CD14-positive monocyte (primary cell): Measurements from ENCODE around the gene ADH5. TPM values are rescaled to one million over a fixed set of nuclear protein-coding genes. Genes with fewer than 3 reads are reported as not detected.
A peak's percentile ranks its signal among the peaks of the same experiment; 100 is the strongest.

ENCODE experiments used
- DNase-seq, 3 donors: peaks; one replicate each; pipeline ENCODE4 v3.0.0-alpha.2; 2011 to 2022
- H2AFZ ChIP-seq: 2 replicates; pipeline ENCODE4 v1.6.0; 2012; ENCODE audit warnings: mild to moderate bottlenecking, low read depth, low read length, inconsistent platforms; ENCODE audit not compliant: insufficient read depth, poor library complexity, severe bottlenecking
- H3K27ac ChIP-seq, 2 donors: 1 replicate in 1 of 2; 2 replicates in 1 of 2; pipeline ENCODE4 v1.5.1; 2012 to 2013; ENCODE audit warnings: low read length in 2 of 2, control low read depth in 1 of 2, inconsistent platforms in 1 of 2, low read depth in 1 of 2, mild to moderate bottlenecking in 1 of 2
- H3K27me3 ChIP-seq, 2 donors: one replicate each; pipeline versions ENCODE4 v1.6.0 to v1.6.1; 2011 to 2013; ENCODE audit warnings: low read length in 2 of 2; ENCODE audit not compliant: control insufficient read depth in 2 of 2, insufficient read depth in 2 of 2
- H3K36me3 ChIP-seq, 2 donors: replicated peaks in 1 of 2; 1 replicate in 1 of 2; 2 replicates in 1 of 2; pipeline versions ENCODE4 v1.5.1 to v1.6.1; 2012 to 2013; ENCODE audit warnings: low read length in 2 of 2, control low read depth in 1 of 2, inconsistent platforms in 1 of 2, mild to moderate bottlenecking in 1 of 2; ENCODE audit not compliant: insufficient read depth in 2 of 2, control insufficient read depth in 1 of 2
- H3K4me1 ChIP-seq, 2 donors: 1 replicate in 1 of 2; 2 replicates in 1 of 2; pipeline versions ENCODE4 v1.5.1 to v1.6.1; 2012 to 2013; ENCODE audit warnings: low read length in 2 of 2, control low read depth in 1 of 2, inconsistent platforms in 1 of 2, mild to moderate bottlenecking in 1 of 2, moderate library complexity in 1 of 2; ENCODE audit not compliant: insufficient read depth in 2 of 2, control insufficient read depth in 1 of 2
- H3K4me2 ChIP-seq: replicated peaks from 2 replicates; pipeline ENCODE3; 2012; ENCODE audit warnings: low read length, moderate library complexity, mild to moderate bottlenecking; ENCODE audit not compliant: poor library complexity, severe bottlenecking; ENCODE audit errors: extremely low read depth
- H3K4me3 ChIP-seq, 3 experiments: fragments of 200-600 bp in 1 of 3; sonication (generic) in 1 of 3; replicated peaks in 1 of 3; 1 replicate in 2 of 3; 2 replicates in 1 of 3; pipeline ENCODE4 v1.5.1; 2011 to 2013; ENCODE audit warnings: low read length in 3 of 3, mild to moderate bottlenecking in 3 of 3, control low read depth in 2 of 3, low read depth in 2 of 3, inconsistent platforms in 1 of 3, moderate library complexity in 1 of 3
- H3K79me2 ChIP-seq: 2 replicates; pipeline ENCODE4 v1.6.0; 2012; ENCODE audit warnings: mild to moderate bottlenecking, control low read depth, inconsistent platforms, low read length, moderate library complexity; ENCODE audit not compliant: insufficient read depth
- H3K9ac ChIP-seq: 2 replicates; pipeline ENCODE4 v1.6.0; 2017; ENCODE audit warnings: low read length, mild to moderate bottlenecking; ENCODE audit not compliant: insufficient read depth, poor library complexity, severe bottlenecking
- H3K9me3 ChIP-seq, 2 donors: replicated peaks in 1 of 2; 1 replicate in 1 of 2; 2 replicates in 1 of 2; pipeline versions ENCODE4 v1.5.1 to v1.6.1; 2012 to 2013; ENCODE audit warnings: low read length in 2 of 2, control low read depth in 1 of 2; ENCODE audit not compliant: control insufficient read depth in 1 of 2, insufficient read depth in 1 of 2
- H4K20me1 ChIP-seq: 2 replicates; pipeline ENCODE4 v1.6.0; 2012; ENCODE audit warnings: mild to moderate bottlenecking, low read length, control low read depth, moderate library complexity; ENCODE audit not compliant: insufficient read depth
- H3K27ac Mint-ChIP-seq, 7 donors: one replicate each; pipeline ENCODE4 v1.8.0; 2020; ENCODE audit warnings: mild to moderate bottlenecking in 7 of 7, mixed read lengths in 7 of 7, moderate library complexity in 6 of 7, inconsistent platforms in 2 of 7
- H3K27me3 Mint-ChIP-seq, 3 donors: one replicate each; pipeline ENCODE4 v1.8.0; 2021 to 2022; ENCODE audit warnings: low read depth in 3 of 3, mild to moderate bottlenecking in 3 of 3, mixed read lengths in 3 of 3, moderate library complexity in 3 of 3, inconsistent platforms in 1 of 3
- H3K36me3 Mint-ChIP-seq, 2 donors: one replicate each; pipeline ENCODE4 v1.8.0; 2020; ENCODE audit warnings: mixed read lengths in 2 of 2, inconsistent platforms in 1 of 2, mild to moderate bottlenecking in 1 of 2
- H3K4me1 Mint-ChIP-seq: one replicate; pipeline ENCODE4 v1.8.0; 2020; ENCODE audit warnings: mild to moderate bottlenecking, mixed read lengths
- H3K4me3 Mint-ChIP-seq, 2 donors: one replicate each; pipeline ENCODE4 v1.8.0; 2020; ENCODE audit warnings: mild to moderate bottlenecking in 2 of 2, mixed read lengths in 2 of 2, moderate library complexity in 1 of 2
- H3K9me3 Mint-ChIP-seq, 7 donors: one replicate each; pipeline ENCODE4 v1.8.0; 2020 to 2022; ENCODE audit warnings: mixed read lengths in 7 of 7, mild to moderate bottlenecking in 6 of 7, moderate library complexity in 6 of 7, inconsistent platforms in 2 of 7
- WGBS: methylation state at CpG from one replicate; pipeline ENCODE4 v1.1.5; 2013; ENCODE audit warnings: missing lambda C conversion rate; ENCODE audit not compliant: insufficient coverage; 5-methylcytosine and 5-hydroxymethylcytosine counted together
- intact Hi-C, 2 donors: fragments of 100-400 bp; cut with micrococcal nuclease; formaldehyde crosslinking; loops; one replicate each; pipeline versions ENCODE4 v1.15.0 to v1.15.1; 2023
- polyA plus RNA-seq, 3 donors: library from polyadenylated mRNA; depleted of rRNA in 1 of 3; unstranded in 2 of 3; stranded (reverse) in 1 of 3; fragments of 300-500 nt in 2 of 3; fragments of >200 nt in 1 of 3; fragmentation: Illumina TruSeq in 2 of 3; gene quantifications; 1 replicate in 2 of 3; 2 replicates in 1 of 3; pipeline ENCODE4 v1.2.3, GENCODE V29; 2012 to 2021
- TF ChIP-seq, protein P1 (sequence below): fragments of 200-600 bp; IDR thresholded peaks from one replicate; pipeline ENCODE4 v1.8.0; 2022; ENCODE audit warnings: antibody characterized with exemption, mild to moderate bottlenecking

The ADH5 gene
- polyA plus RNA-seq, 3 donors: 31.7 to 93.5 (median 79.3) TPM

GRCh38 chr4:99059550-99059949 is 29.0 kb downstream of the ADH5 start:
- TF ChIP-seq, protein P1, sequence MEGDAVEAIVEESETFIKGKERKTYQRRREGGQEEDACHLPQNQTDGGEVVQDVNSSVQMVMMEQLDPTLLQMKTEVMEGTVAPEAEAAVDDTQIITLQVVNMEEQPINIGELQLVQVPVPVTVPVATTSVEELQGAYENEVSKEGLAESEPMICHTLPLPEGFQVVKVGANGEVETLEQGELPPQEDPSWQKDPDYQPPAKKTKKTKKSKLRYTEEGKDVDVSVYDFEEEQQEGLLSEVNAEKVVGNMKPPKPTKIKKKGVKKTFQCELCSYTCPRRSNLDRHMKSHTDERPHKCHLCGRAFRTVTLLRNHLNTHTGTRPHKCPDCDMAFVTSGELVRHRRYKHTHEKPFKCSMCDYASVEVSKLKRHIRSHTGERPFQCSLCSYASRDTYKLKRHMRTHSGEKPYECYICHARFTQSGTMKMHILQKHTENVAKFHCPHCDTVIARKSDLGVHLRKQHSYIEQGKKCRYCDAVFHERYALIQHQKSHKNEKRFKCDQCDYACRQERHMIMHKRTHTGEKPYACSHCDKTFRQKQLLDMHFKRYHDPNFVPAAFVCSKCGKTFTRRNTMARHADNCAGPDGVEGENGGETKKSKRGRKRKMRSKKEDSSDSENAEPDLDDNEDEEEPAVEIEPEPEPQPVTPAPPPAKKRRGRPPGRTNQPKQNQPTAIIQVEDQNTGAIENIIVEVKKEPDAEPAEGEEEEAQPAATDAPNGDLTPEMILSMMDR: no peak
- no peak overlapping the region for H3K4me3 ChIP-seq
- peaks cover 4% of the 10 kb centered on the region for H3K4me1 Mint-ChIP-seq
- no CpG with 5 or more reads among the region's 1 CpG for WGBS
- H3K27me3 Mint-ChIP-seq: no peaks in the 10 kb centered on the region
- DNase-seq: no peak
- H3K27ac ChIP-seq: no peak overlapping the region
- no peak overlapping the region for H2AFZ ChIP-seq
- H3K79me2 ChIP-seq: no peaks in the 10 kb centered on the region
- H3K36me3 ChIP-seq: peaks cover 37 to 60% of the 10 kb centered on the region in 2 donors
- no peaks in the 10 kb centered on the region for H4K20me1 ChIP-seq
- no peak overlapping the region for H3K9ac ChIP-seq
- peak overlapping the region in 2 of 7 donors; percentile 32 to 35 for H3K27ac Mint-ChIP-seq
- H3K4me1 ChIP-seq: no peaks in the 10 kb centered on the region
- H3K4me2 ChIP-seq: no peak overlapping the region
- H3K4me3 Mint-ChIP-seq: no peak overlapping the region
- intact Hi-C loops: no loop called here
- H3K9me3 Mint-ChIP-seq: no peaks in the 10 kb centered on the region
- peaks cover 54 to 63% of the 10 kb centered on the region in 2 donors for H3K36me3 Mint-ChIP-seq
- H3K9me3 ChIP-seq: no peaks in the 10 kb centered on the region
- no peaks in the 10 kb centered on the region for H3K27me3 ChIP-seq

GRCh38 chr4:99058228-99058627 is 30.4 kb downstream of the ADH5 start:
- H4K20me1 ChIP-seq: no peaks in the 10 kb centered on the region
- no peak overlapping the region for H3K4me3 ChIP-seq
- peaks cover 39 to 63% of the 10 kb centered on the region in 2 donors for H3K36me3 ChIP-seq
- no peaks in the 10 kb centered on the region for H3K27me3 ChIP-seq
- no peaks in the 10 kb centered on the region for H3K27me3 Mint-ChIP-seq
- no peak overlapping the region for H3K4me2 ChIP-seq
- peak overlapping the region in 1 of 7 donors; percentile 55 for H3K27ac Mint-ChIP-seq
- WGBS: 100% methylated on average over 1 of the region's 2 CpGs
- H3K79me2 ChIP-seq: no peaks in the 10 kb centered on the region
- peaks cover 4% of the 10 kb centered on the region for H3K4me1 Mint-ChIP-seq
- no peak for DNase-seq
- H3K9ac ChIP-seq: no peak overlapping the region
- intact Hi-C loops: no loop called here
- no peaks in the 10 kb centered on the region for H3K9me3 ChIP-seq
- no peaks in the 10 kb centered on the region for H3K9me3 Mint-ChIP-seq
- TF ChIP-seq, protein P1: no peak
- H3K27ac ChIP-seq: no peak overlapping the region
- no peak overlapping the region for H3K4me3 Mint-ChIP-seq
- no peaks in the 10 kb centered on the region for H3K4me1 ChIP-seq
- H2AFZ ChIP-seq: no peak overlapping the region
- H3K36me3 Mint-ChIP-seq: peaks cover 60 to 63% of the 10 kb centered on the region in 2 donors
